HG02840 (cell line): ENCODE data around the gene ZFHX2.
"Not testable (repeated sequence)": the region's sequence is repeated elsewhere in the genome, so short reads cannot be mapped to it uniquely, and the experiment has no call there.

ENCODE experiments used
- ATAC-seq: cut with Tn5 transposase; IDR thresholded peaks from one replicate; pipeline ENCODE4 v1.9.1; 2021; ENCODE audit warnings: mild to moderate bottlenecking, moderate library complexity, moderate number of reproducible peaks; ENCODE audit not compliant: unreplicated experiment, low FRiP score

Gene ZFHX2

DNA sequence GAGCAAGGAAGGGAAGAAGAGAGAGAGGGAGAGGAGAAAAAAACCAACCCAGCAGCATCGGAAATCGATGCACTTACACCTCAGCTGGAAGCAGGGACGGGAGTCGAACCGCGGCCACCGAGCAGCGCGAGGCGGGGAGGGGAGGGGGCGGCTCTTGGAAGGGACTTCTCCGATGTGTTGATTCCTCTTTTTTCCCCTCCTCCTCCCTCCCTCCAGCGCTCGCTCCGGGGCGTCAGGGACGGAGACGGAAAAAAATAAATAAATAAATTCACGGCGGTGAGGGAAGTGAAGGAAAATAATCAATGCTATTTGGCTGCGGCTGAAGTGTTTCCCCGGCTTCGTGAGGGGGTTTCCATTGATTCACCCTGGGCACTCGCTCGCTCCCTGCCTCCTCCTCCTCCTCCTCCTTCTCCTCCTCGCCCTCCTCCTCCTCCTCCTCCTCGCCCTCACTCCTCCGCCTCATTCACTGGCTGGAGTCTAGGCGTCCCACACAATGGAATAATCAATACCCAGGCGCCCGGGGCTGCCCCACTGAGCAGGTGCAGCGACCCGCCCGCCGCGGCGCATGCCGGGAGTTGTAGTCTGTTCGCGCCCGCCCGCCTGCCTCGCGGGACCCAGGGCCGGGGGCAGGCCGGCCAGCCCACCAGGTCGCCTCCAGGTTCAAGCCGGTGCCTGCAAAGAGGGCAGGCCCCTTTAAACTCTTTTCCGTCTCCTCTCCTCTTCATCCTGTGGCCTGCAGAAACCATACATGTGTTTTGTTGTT is at the start of gene ZFHX2:
Gene ZFHX2 (minus strand): TSS at position 500 of the 763 bp plus-strand sequence. CDS start 16,440 bp downstream, outside the sequence.
- ATAC-seq = no peak

GRCh38 chr14:23600806-23601205 is 49.2 kb upstream of the ZFHX2 start:
- ATAC-seq = no peak

GRCh38 chr14:23600322-23600707 is 48.8 kb upstream of the ZFHX2 start:
- no peak for ATAC-seq

- ATAC-seq = not testable (repeated sequence)
These were observed 42.6 kb upstream of the ZFHX2 start for GRCh38 chr14:23594191-23594590.

- no peak for ATAC-seq
These were observed 38.6 kb upstream of the ZFHX2 start for GRCh38 chr14:23590198-23590597.

- ATAC-seq = no peak
These were observed 38.0 kb upstream of the ZFHX2 start for GRCh38 chr14:23589606-23590005.

DNA sequence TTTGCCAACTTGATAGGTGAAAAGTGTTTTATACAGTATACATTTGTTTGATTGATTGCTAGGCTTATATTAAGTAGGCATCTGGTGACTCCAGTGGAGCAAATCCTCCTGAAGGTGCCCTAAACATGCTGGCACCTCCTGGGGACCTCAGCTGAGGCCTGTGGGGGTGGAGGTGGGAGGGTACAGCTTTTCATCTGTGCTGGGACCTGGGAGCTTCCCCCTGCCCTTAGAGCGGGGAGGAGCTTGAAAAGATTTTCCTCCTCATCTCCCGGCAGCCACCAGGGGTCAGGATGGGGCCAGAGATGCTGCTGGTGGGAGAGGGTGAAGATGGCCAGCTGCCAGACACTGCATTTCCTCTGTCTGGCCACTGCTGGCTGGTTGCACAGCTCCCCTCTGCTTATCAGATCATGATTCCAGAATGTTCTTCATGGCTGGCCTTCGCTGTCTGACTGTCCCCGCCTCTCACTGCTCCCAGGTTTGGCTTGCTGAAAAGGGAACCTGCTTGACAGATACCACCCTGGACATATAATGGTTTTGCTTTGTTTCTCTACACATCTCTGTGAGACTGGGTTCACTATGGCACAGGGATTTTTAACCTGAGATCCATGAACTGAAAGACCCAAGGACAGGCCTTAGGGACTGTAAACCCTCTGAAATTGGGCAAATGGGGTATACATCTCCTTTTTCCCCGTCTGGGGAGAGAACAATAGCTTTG is 37.5 kb upstream of the ZFHX2 start:
- ATAC-seq = peak; percentile 90

DNA sequence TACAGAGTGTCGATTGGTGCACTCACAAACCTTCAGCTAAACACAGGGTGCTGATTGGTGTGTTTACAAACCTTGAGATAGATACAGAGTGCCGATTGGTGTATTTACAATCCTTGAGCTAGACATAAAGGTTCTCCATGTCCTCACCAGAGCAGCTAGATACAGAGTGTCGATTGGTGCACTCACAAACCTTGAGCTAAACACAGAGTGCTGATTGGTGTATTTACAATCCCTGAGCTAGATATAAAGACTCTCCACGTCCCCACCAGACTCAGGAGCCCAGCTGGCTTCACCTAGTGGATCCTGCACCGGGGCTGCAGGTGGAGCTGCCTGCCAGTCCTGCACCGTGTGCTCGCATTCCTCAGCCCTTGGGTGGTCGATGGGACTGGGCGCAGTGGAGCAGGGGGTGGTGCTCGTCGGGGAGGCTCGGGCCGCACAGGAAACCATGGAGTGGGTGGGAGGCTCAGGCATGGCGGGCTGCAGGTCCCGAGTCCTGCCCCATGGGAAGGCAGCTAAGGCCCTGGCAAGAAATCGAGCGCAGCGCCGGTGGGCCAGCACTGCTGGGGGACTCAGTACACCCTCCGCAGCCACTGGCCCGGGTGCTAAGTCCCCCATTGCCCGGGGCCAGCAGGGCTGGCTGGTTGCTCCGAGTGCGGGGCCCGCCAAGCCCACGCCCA is 33.1 kb upstream of the ZFHX2 start:
- not testable (repeated sequence) for ATAC-seq

DNA sequence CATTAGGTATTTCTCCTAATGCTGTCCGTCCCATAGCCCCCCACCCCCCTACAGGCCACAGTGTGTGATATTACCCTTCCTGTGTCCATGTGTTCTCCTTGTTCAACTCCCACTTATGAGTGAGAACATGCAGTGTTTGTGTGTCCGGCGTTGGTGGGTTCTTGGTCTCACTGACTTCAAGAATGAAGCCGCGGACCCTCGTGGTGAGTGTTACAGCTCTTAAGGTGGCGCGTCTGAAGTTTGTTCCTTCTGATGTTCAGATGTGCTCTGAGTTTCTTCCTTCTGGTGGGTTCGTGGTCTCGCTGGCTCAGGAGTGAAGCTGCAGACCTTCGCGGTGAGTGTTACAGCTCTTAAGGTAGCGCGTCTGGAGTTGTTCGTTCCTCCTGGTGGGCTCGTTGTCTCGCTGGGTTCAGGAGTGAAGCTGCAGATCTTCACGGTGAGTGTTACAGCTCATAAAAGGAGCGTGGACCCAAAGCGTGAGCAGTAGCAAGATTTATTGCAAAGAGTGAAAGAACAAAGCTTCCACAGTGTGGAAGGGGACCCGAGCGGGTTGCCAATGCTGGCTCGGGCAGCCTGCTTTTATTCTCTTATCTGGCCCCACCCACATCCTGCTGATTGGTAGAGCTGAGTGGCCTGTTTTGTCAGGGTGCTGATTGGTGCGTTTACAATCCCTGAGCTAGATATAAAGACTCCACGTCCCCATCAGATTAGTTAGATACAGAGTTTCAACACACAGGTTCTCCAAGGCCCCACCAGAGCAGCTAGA is 32.4 kb upstream of the ZFHX2 start:
- not testable (repeated sequence) for ATAC-seq

DNA sequence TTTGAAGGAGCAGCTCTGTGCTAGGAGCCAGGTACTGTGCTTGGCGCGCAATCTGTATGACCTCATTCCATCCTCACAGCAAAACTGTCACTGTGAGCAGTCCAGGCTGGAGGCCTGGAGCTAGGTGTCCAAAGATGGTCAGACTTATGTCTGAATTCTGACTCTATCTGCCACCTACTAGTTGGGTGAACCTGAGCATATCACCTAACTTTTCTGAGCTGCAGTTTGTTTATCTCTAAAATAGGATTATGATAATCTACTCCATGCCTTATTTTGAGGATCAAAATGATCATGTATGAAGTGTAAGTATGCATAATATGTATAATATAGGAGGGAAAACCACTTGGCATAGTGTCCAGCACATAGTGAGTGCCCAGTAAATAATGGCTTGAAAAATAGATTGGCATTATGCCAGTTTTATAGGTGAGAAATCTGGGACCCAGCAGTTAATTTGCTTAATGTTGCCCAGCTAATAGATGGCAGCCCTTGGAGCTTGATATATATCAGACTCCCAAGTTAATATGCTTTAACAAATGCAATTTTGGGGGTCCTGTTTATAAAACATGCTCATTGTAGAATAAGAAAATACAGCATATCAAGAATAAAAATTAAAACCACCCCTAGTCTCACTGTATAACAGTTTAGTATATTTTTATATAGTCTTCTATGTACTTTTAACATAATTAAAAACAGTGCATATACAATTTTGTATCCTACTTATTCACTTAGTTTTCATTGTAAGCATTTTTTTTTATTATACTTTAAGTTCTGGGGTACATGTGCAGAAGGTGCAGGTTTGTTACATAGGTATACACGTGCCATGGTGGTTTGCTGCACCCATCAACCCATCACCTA is 31.6 kb upstream of the ZFHX2 start:
- ATAC-seq = no peak

- ATAC-seq = no peak
These were observed 29.4 kb upstream of the ZFHX2 start for GRCh38 chr14:23580948-23581281.

GRCh38 chr14:23580152-23580926 is 28.8 kb upstream of the ZFHX2 start:
- no peak for ATAC-seq

DNA sequence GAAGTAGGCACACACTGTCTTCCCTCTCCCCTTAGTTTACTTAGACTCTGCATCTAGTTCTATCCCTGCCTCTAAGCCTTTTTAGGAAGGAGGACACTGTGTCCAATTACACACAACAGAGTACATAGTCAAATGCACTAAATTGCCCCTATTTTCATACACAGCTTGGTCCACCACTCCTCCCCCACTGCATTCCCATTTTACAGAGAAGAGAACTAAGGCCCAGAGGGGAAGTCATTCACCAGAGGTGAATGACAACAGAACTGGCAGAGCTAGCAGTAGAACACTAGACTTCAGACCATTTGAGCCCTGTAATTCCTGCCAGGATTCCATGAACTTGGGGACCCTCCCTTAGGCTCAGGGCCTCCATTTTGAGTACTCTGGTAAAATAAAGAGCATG is 28.2 kb upstream of the ZFHX2 start:
- no peak for ATAC-seq

GRCh38 chr14:23579311-23579630 is 27.7 kb upstream of the ZFHX2 start:
- ATAC-seq = no peak

DNA sequence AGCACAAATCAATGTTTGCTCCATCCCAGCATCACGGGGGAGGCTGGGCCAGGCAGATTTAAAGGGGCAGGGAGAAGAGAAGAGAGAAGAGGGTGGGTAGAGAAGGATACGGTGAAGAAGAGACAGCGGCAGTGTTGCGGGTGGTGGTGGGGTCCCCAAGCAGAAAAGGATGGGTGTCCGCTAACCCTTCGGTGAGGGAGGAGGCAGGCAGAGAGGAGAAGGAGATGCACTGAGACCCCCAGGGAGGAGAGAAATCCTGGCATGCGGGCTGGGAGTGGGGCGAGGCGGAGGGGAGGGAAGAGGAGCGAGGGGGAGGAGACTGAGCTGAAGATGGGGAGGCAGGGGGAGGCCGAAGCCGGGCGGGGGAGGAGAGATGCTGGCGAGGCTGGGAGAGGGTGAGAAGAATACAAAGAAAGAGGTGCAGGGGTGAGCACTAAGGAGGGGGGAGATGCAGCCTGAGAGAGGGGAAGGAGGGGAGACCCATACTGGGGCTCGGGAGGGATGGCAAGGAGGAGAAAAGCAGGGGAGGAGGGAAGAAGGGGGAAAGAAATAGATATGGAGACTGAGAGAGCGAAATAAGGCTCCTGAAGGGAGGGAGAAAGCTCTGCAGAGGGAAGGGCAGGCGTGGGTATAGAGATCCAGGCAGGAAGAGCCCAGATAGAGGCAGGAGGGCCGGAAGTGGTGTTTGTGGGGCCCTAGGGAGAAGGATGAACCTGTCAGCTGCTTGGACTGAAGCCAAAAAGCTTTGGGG is 27.2 kb upstream of the ZFHX2 start, which contains the start of gene JPH4:
Gene JPH4 (minus strand): TSS at position 231 of the 751 bp plus-strand sequence. CDS start 1,337 bp downstream, outside the sequence.
- no peak for ATAC-seq

GRCh38 chr14:23577710-23578392 is 26.3 kb upstream of the ZFHX2 start:
- no peak for ATAC-seq

DNA sequence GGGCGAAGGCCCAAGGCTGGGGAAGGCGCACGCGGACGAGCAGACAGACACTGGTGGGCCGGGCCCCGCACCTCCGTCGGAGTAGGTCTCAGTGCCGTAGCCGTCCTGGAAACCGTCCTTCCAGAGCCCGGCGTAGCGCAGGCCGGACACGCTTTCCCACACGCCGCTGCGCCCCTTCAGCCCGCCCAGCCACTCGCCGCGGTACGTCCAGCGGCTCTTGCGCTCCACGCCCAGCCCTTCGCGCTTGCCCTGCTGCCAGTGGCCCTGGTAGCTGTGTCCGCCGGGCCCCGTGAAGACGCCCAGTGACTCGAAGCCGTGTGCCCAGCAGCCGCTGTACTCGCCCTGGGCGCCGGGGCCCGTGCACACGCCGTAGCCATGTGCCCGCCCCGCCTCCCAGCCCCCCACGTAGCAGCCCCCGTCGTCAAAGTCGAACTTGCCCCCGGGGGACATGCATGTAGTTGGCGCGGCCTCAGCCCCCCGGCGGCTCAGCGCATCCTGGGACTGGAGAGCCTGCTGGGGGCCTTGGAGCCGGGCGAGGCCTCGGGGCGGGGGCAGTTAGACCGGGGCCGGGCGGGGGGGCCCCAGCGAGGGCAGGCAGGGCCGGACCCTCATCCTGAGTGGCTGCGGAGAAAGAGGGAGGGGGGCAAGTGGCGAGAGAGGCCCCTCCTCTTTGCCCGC is 25.6 kb upstream of the ZFHX2 start:
- ATAC-seq = no peak
